Endothelial cell of umbilical vein (primary cell): ENCODE measurements around the gene FGR. TPM values are rescaled to one million over a fixed set of nuclear protein-coding genes. Genes with fewer than 3 reads are reported as not detected.

Experiments used
- BruUV-seq: library from RNA; stranded (reverse); fragments of 400-500 nt; replicated peaks from 2 replicates; lab custom pipeline; 2021; lab: Mats Ljungman, UMichigan
- CTCF ChIA-PET: fragments of 300-600, 350-600 bp; sonication (Branson Sonifier 250); formaldehyde crosslinking; loops from one replicate; lab custom pipeline; 2021; ENCODE audit warnings: antibody characterized with exemption, inconsistent platforms; lab: Charles Lee
- POLR2A ChIA-PET: fragments of 300-600, 350-600 bp; sonication (Branson Sonifier 250); formaldehyde crosslinking; loops from one replicate; lab custom pipeline; 2021; ENCODE audit warnings: antibody characterized with exemption, inconsistent platforms; lab: Charles Lee
- DNase-seq: peaks from one replicate; pipeline ENCODE4 v3.0.0-alpha.2; 2011; ENCODE audit warnings: low read depth, low spot score
- FAIRE-seq: peaks from 2 replicates; lab custom pipeline; 2011; peaks lifted over from hg19 to GRCh38; lab: Jason Lieb, UNC
- H2AFZ ChIP-seq: 2 replicates; pipeline ENCODE4 v1.6.0; 2012; ENCODE audit warnings: low read depth, low read length, control low read depth, inconsistent platforms
- H3K27ac ChIP-seq: 2 replicates; pipeline ENCODE4 v1.5.1; 2011; ENCODE audit warnings: low read depth, mild to moderate bottlenecking, control low read depth, low read length, moderate library complexity; ENCODE audit not compliant: insufficient read depth
- H3K27me3 ChIP-seq, 2 experiments: 2 replicates each; pipeline versions ENCODE4 v1.6.0 to v1.6.1; 2011; ENCODE audit warnings: low read length in 2 of 2, mixed read lengths in 1 of 2; ENCODE audit not compliant: control insufficient read depth in 2 of 2, insufficient read depth in 2 of 2
- H3K36me3 ChIP-seq, 2 experiments: 2 replicates in 1 of 2; 3 replicates in 1 of 2; pipeline ENCODE4 v1.5.1; 2011; ENCODE audit warnings: low read length in 2 of 2, mild to moderate bottlenecking in 1 of 2, moderate library complexity in 1 of 2; ENCODE audit not compliant: control insufficient read depth in 2 of 2, insufficient read depth in 2 of 2; ENCODE audit errors: extremely low read depth in 1 of 2
- H3K4me1 ChIP-seq: 3 replicates; pipeline ENCODE4 v1.5.1; 2011; ENCODE audit warnings: mild to moderate bottlenecking, low read length; ENCODE audit not compliant: control insufficient read depth, insufficient read depth; ENCODE audit errors: extremely low read depth
- H3K4me2 ChIP-seq: 2 replicates; pipeline ENCODE4 v1.6.1; 2011; ENCODE audit warnings: low read length, control low read depth, mixed read lengths; ENCODE audit not compliant: insufficient read depth
- H3K4me3 ChIP-seq, 3 experiments: fragments of 200-600 bp in 1 of 3; sonication (generic), shearing (Covaris generic) in 1 of 3; replicated peaks in 1 of 3; 2 replicates each; pipeline ENCODE4 v1.5.1; 2011 to 2016; ENCODE audit warnings: control low read depth in 3 of 3, low read length in 3 of 3, mild to moderate bottlenecking in 2 of 3, inconsistent platforms in 1 of 3, low read depth in 1 of 3, moderate library complexity in 1 of 3; ENCODE audit not compliant: insufficient read depth in 1 of 3
- H3K79me2 ChIP-seq: 2 replicates; pipeline ENCODE4 v1.6.0; 2012; ENCODE audit warnings: low read length, inconsistent platforms; ENCODE audit not compliant: control insufficient read depth, insufficient read depth
- H3K9ac ChIP-seq: replicated peaks from 2 replicates; pipeline ENCODE3; 2011; ENCODE audit warnings: low read length, control low read depth; ENCODE audit not compliant: insufficient read depth; ENCODE audit errors: extremely low read depth
- H3K9me1 ChIP-seq: replicated peaks from 3 replicates; pipeline ENCODE4 v1.6.0; 2011; ENCODE audit warnings: mild to moderate bottlenecking, low read length; ENCODE audit not compliant: control insufficient read depth, insufficient read depth; ENCODE audit errors: extremely low read depth
- H3K9me3 ChIP-seq: replicated peaks from 2 replicates; pipeline ENCODE4 v1.5.1; 2012; ENCODE audit warnings: low read length, inconsistent platforms; ENCODE audit not compliant: control insufficient read depth, insufficient read depth
- H4K20me1 ChIP-seq: replicated peaks from 2 replicates; pipeline ENCODE3; 2011; ENCODE audit warnings: mild to moderate bottlenecking, low read length; ENCODE audit not compliant: control insufficient read depth, insufficient read depth; ENCODE audit errors: extremely low read depth
- CTCF ChIP-seq, 2 donors: IDR thresholded peaks; 1 replicate in 1 of 2; 2 replicates in 1 of 2; pipeline ENCODE4 v1.5.1; 2011; ENCODE audit warnings: low read length in 2 of 2, mild to moderate bottlenecking in 2 of 2, moderate library complexity in 2 of 2, control low read depth in 1 of 2, inconsistent platforms in 1 of 2, low read depth in 1 of 2; ENCODE audit not compliant: insufficient read depth in 1 of 2; ENCODE audit errors: extremely low read depth in 1 of 2
- EZH2 ChIP-seq: IDR thresholded peaks from 2 replicates; pipeline ENCODE4 v1.6.1; 2012; ENCODE audit warnings: borderline replicate concordance, low read depth, mild to moderate bottlenecking, moderate library complexity, low read length, inconsistent platforms; ENCODE audit not compliant: severe bottlenecking
- FOS ChIP-seq: IDR thresholded peaks from 2 replicates; pipeline ENCODE4 v1.6.1; 2011; ENCODE audit warnings: mild to moderate bottlenecking, low read length, moderate library complexity, borderline replicate concordance; ENCODE audit not compliant: insufficient read depth
- GATA2 ChIP-seq: IDR thresholded peaks from 2 replicates; pipeline ENCODE4 v1.7.0; 2011; ENCODE audit warnings: low read depth, mild to moderate bottlenecking, moderate library complexity, mixed read lengths, low read length; ENCODE audit not compliant: insufficient read length, insufficient read depth
- JUN ChIP-seq: IDR thresholded peaks from 2 replicates; pipeline ENCODE4 v1.6.1; 2011; ENCODE audit warnings: borderline replicate concordance, low read depth; ENCODE audit not compliant: insufficient read length, insufficient read depth
- MAX ChIP-seq: IDR thresholded peaks from 2 replicates; pipeline ENCODE4 v1.6.1; 2011; ENCODE audit not compliant: insufficient read depth, insufficient read length
- MYC ChIP-seq: IDR thresholded peaks from one replicate; pipeline ENCODE4 v1.6.1; 2011; ENCODE audit warnings: mild to moderate bottlenecking, low read depth, low read length
- POLR2A ChIP-seq: IDR thresholded peaks from 2 replicates; pipeline ENCODE4 v1.6.1; 2012; ENCODE audit warnings: low read depth, mild to moderate bottlenecking, control low read depth, low read length
- POLR2AphosphoS5 ChIP-seq: IDR thresholded peaks from 2 replicates; pipeline ENCODE4 v1.6.1; 2012; ENCODE audit warnings: low read depth, mild to moderate bottlenecking, control low read depth, low read length, moderate library complexity; ENCODE audit not compliant: insufficient read depth
- dilution Hi-C: fragments of 300-500 bp; cut with MboI; formaldehyde crosslinking; loops from one replicate; pipeline ENCODE4 v1.15.0; 2019; ENCODE audit warnings: low sequenced_read_pairs; ENCODE audit not compliant: extremely low pct_ligation_motif_present
- intact Hi-C: fragments of 100-400 bp; cut with micrococcal nuclease; formaldehyde crosslinking; loops from one replicate; pipeline ENCODE4 v1.10.0; 2022
- polyA plus RNA-seq, 4 experiments: library from polyadenylated mRNA; depleted of rRNA in 3 of 4; stranded (reverse) in 3 of 4; unstranded in 1 of 4; fragments of >200 nt; gene quantifications; 2 replicates each; pipeline versions ENCODE4 v1.2.1 to v1.2.3, GENCODE V29; 2011 to 2012; ENCODE audit warnings: missing spikeins in 1 of 4
- total RNA-seq: library from RNA; stranded (reverse); gene quantifications from 2 replicates; pipeline ENCODE4 v1.2.3, GENCODE V29; 2021

The FGR gene
- total and polyA plus RNA-seq, 2 donors (not counting 3 experiments of a cell fraction or from before 2014, with no cell fraction given), result 0.18 TPM; not detected in 1

GRCh38 chr1:27672750-27673112, 37.7 kb upstream of the FGR start:
- no peak for DNase-seq
- H4K20me1 ChIP-seq, result no peaks in the 10 kb centered on the region
- H3K27ac ChIP-seq, result peak overlapping the region; percentile 53
- FAIRE-seq, result no peak
- intact Hi-C loops, result loop anchor here (1.0 to 2.0 kb wide), 3 partner anchors 53 to 158 kb away; partner anchors contain the start of genes FAM76A, PPP1R8 and STX12
- H3K9me1 ChIP-seq, result no peaks in the 10 kb centered on the region
- no peaks in the 10 kb centered on the region for H3K79me2 ChIP-seq
- H3K27me3 ChIP-seq, result no peaks in the 10 kb centered on the region
- peak overlapping the region; percentile 53 for H3K9ac ChIP-seq
- ChIA-PET CTCF (interaction anchor here (0.9 to 1.7 kb wide), 9 partner anchors 10 to 117 kb away, joined by 3 to 10 read pairs (median 7); partner anchors contain the start of gene FAM76A), POLR2A (interaction anchor here (1.1 to 1.3 kb wide), 2 partner anchors 53 to 100 kb away, joined by 8 read pairs; partner anchors contain the start of genes FAM76A and STX12)
- H3K4me1 ChIP-seq, result peaks cover 20% of the 10 kb centered on the region
- H3K4me3 ChIP-seq, result peak overlapping the region in 2 of 3 experiments; percentile 23 to 74
- peak overlapping the region; percentile 97 for H2AFZ ChIP-seq
- TF ChIP-seq FOS (peak; percentile 25), EZH2 (no peak), MYC (no peak)
- peak overlapping the region; percentile 91 for H3K4me2 ChIP-seq
- H3K9me3 ChIP-seq, result no peaks in the 10 kb centered on the region
- BruUV-seq, result no TSS peak
- dilution Hi-C loops, result no loop called here
- no peaks in the 10 kb centered on the region for H3K36me3 ChIP-seq

GRCh38 chr1:27671964-27672749, 37.2 kb upstream of the FGR start, which contains the start of gene IFI6:
IFI6 (minus strand) TSS chr1:27672192; CDS start chr1:27669314, 2,878 bp downstream.
- Histone ChIP-seq H3K4me3 (peak within 1 kb of the TSS; percentile 18 to 74 (median 28)), H3K4me2 (peak within 1 kb of the TSS; percentile 91), H3K9ac (peak within 1 kb of the TSS; percentile 53), H3K27ac (peak within 1 kb of the TSS; percentile 53), H3K36me3 (no peaks in the 10 kb centered on the region), H3K27me3 (no peaks in the 10 kb centered on the region), H3K9me1 (no peaks in the 10 kb centered on the region), H3K9me3 (no peaks in the 10 kb centered on the region), H2AFZ (peak within 1 kb of the TSS; percentile 99), H3K79me2 (no peaks in the 10 kb centered on the region), H3K4me1 (peaks cover 20% of the 10 kb centered on the region), H4K20me1 (no peaks in the 10 kb centered on the region)
- FAIRE-seq (peak; percentile 98), DNase-seq (peak; percentile 98)
- CTCF ChIA-PET, result interaction anchor here (0.8 to 1.7 kb wide), 12 partner anchors 10 to 117 kb away, joined by 3 to 10 read pairs (median 5); partner anchors contain the start of genes FAM76A and STX12
- TF ChIP-seq MYC (no peak), CTCF (IDR thresholded peaks at IDR 0.05; ENCODE audit: extremely low read depth in 1 of 2, insufficient read depth in 1 of 2, low read depth in 1 of 2, low read length in 2 of 2) (peak; percentile 34 to 43), POLR2A (peak; percentile 88), FOS (no peak), GATA2 (no peak), JUN (no peak), POLR2AphosphoS5 (peak; percentile 77), MAX (no peak), EZH2 (no peak)
- dilution Hi-C loops (no loop called here), intact Hi-C loops (loop anchor here (1.0 to 2.0 kb wide), 3 partner anchors 53 to 159 kb away; partner anchors contain the start of genes FAM76A, PPP1R8 and STX12)
- no TSS peak for BruUV-seq
- POLR2A ChIA-PET, result interaction anchor here (0.5 to 1.3 kb wide), 3 partner anchors 54 to 332 kb away, joined by 3 to 8 read pairs (median 8); partner anchors contain the start of genes FAM76A and STX12
